Limb (tissue), 2 donors: ENCODE data around the gene SLC26A9.

ENCODE experiments used
- DNase-seq, 2 donors: peaks; one replicate each; pipeline ENCODE4 v3.0.0-alpha.2; 2016; ENCODE audit errors: extremely low spot score in 2 of 2

The SLC26A9 gene

DNA sequence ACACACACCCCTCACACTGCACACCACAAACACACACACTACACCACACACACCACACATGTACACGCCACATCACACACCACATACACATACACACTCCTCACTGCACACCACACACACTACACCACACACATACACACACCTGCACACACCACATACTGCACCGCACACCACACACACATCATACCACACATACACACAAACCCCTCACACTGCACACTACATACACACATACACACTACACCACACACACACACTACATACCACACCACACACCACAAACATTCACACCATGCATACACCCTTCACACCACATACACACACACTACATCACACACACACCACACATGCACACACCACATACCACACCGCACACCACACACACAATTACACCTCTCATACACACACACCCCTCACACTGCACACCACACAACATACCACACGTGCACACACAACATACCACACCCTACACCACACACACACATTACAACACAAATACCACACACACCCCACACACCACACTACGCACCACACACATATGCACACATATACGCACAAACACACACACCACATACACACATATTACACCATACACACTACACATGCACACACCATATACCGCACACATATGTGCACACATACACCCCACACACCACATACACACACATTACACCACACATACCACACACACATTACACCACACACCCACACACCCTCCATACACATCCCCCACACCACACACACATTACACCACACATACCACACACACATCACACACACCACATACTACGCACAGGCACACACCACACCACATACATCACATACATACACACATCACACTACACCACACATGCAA lies 30.3 kb upstream of the SLC26A9 start:
- DNase-seq, result no peak

DNA sequence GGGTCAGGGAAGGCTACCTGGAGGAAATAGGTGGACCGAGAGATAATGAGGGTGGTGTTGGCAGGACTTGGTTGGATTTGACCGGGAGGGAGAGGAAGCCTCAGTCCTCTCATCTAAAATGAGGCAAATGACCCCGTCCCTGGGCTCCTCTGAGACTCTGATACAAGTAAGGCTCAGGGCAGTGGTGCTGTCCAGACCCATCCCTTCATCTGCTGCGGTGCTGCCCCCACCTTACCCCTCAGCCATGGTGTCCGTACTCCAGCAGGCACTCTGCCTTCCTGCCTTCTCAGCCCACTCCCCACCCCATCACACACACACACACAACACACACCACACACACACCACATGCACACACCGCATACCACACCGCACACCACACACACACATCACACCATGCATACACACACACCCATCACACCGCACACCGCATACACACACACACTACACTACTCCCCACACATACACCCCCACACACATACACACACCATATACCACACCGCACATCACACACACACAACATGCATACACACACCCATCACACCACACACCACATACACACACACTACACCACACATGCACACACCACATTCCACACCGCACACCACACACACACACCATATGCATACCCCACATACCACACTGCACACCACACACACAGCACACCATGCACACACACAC lies 29.4 kb upstream of the SLC26A9 start:
- no peak for DNase-seq

DNA sequence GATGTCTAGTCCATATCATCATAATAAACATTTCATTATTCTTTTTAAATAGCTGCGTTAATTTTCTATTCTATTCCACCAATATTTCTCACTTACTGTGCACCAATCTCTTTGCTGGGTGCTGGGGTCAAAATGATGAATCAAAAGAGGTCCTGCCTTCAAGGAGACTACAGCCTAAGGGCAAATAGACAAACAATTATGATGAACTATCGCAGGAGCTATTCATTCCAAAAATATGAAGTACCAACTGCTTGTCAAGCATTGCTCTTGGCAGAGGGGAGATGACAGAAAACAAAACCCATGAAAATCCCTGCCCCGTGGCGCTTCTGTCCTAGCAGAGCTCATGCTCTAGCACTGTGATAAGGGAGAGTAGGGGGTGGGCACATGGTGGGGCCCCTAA lies 28.8 kb upstream of the SLC26A9 start:
- no peak for DNase-seq

DNA sequence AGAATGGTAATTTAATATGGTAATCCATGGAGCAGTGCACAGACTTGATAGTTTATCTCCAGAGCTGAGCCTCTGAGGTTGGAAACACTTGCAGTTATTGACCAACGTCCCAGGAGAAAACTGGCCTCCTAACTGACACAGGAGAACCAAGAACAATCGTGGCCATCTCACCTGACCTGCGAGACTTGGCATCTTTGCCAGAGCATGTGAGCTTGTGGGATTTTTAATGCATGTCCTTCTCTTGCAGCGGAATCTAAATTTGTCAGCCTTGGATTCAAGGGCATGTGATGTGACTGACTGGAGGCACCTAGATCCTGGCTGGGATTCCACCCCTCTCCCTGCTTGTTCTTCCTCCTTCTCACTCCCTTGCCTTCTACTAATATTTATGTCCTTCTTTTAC lies 27.8 kb upstream of the SLC26A9 start:
- no peak for DNase-seq

DNA sequence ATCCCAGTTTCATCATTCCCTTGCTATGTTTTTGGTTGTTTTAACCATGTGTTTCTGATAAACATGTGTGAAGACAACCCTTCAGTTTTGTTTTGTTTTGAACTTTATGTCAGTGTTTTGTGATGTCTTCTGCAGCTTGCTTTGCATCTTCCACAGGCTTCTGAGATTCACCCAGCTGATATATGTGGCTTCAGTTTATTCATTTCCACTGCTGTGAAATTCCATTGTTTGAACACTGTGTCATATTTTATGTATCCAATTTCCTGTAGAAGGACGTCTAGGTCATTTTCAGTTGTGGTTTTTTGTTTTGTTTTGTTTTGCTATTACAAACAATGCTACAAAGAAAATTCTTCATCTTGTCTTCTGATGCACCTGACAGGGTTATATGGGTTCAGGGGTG lies 27.2 kb upstream of the SLC26A9 start:
- no peak for DNase-seq

DNA sequence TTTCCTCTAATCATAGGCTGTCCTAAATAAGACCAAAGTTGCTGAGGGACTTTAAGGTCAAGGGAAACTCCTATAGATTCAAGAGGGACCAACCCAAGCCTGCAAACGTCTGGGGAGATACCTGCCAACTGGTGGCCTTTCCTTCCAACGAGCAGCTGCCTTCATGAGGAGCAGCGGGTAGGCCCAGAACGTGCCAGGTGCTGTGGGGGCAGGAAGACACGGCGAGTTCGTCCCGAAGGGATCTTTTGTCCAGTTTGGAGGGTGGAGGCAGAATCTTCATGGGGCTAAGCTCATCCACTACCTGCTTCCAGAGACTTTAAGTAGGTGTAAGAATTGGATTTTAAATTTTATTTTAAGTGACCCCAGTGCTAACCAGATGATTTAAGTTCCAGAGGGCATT lies 26.0 kb upstream of the SLC26A9 start:
- DNase-seq, result no peak

DNA sequence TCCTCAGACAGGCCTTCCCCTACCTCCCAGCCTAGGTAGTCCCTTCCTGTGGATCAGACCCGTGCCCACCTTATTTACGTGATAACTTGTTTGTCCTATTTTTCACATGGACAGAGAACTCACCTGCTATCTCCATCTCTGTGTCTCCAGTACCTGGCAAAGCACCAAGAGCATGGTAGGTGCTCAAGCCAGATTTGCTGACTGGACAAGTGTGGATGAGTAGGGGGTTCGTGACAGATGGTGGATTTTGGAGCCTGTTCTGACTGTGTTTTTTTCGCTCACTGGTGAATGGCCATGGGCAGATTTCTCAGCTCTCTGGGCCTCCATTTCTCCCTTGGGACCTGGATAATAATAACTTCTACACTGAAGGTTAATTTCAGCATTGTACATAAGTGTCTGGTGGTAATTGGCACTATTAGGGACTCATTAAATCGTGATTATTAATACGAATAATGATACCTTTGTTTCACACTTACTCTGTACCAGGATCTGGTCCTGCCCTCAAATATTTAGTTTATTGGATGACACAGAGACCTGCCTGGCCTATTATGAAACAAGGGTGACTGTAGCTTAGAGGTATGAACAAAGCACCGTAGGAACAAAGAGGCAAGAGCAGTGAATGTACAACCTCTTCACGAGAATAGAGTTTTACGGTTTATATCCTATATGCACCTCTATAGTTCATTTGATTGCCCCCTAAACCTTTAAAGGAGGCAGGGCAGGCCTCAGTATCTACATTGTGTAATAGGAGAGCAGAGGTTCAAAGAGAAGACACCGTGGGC lies 24.5 kb upstream of the SLC26A9 start:
- DNase-seq, result no peak

DNA sequence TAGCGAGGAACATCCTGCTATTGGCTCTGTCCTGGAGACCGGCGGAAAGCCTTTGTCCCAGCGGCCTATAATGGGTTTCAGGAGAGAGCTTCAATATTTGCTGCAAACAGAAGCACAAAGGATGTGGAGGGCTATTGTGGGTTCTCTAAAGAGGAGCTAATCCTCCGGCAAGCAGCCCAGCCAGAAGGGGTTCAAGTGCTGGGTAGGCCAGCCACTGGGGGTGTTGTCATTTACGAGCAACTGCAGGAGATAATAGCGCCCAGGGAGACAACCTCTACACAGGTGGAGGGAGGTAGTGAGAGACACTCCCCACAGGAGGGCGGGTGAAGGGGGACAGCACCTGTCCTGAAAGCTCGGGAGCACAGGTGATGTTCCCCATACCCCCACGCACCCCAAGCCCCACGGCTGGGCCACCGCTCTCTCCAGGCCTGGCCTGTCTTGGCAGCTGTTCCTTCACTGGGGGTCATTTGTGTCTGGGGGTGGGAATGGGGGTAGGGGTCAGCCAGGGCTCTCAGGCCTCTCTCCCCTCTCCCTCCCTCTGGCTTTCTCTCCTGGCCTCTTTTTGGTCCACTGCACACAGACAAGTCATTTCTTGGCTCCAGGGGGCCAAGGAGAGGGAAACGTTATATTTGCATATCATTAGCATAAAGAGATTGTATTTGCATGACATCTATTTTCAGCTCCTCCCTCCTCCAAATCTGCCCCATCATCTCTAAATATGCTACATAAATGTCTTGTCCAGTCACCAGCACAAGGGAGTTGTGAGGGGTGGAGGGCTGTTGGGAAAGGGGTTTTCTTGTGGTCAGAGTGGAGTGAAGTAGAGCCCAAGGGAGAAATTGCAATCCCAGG lies 22.0 kb upstream of the SLC26A9 start:
- DNase-seq, result no peak

DNA sequence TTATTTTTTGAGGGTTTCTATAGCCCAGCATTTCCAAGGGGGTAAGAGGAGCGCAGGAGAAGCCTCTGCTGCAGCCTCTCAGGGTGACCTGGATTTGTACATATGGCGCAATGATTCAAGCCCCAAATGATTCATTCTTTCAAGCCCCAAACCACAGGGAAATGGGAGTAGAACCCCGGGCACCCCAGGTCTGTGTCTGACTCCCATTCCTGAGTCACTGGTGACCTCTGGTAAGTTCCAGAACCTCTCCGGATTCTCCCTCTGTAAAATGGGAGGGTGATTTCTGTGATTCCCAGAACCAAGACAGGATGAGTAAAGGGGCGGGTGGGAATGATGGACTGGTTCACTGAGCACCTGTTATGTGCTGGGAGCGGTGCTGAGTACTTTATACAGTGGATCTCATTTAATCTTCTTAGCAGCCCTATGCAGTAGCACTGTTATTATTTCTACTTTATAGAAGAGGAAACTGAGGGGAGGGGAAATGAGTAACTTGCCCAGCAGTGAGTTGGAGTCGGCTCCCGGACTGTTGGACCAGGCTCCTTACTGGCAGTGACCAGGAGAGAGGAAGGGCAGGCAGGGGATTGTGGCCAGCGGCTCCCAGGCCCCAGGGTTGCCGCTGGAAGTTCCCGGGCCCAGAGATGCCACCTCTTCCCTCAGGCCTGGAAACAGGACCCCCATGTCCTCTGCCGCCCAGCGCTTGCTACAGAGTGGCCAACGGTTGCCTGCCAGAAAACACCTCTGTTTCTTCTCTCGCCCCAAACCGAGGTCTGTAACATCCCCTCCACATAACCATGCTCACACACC lies 20.3 kb upstream of the SLC26A9 start:
- no peak for DNase-seq

DNA sequence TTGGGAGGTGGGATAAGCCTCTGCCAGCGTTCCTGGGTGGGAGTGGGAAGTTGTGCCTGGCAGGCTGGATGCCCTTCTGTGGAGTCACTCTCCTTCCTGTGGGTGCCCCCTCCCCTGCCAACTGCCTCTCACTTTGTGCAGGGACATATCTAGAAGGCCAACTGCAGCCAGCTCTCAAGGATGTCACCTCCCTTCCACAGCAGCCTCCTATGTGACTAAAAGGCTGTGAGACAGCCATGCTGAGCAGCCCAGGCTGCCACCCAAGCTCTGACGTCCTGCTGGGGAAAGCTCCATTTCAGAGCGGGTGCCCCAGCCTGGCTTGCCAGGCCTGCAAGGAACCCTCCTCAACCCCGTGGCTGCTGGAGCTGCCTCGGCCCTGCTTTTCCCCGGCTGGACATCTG lies 19.6 kb upstream of the SLC26A9 start:
- DNase-seq, result no peak

DNA sequence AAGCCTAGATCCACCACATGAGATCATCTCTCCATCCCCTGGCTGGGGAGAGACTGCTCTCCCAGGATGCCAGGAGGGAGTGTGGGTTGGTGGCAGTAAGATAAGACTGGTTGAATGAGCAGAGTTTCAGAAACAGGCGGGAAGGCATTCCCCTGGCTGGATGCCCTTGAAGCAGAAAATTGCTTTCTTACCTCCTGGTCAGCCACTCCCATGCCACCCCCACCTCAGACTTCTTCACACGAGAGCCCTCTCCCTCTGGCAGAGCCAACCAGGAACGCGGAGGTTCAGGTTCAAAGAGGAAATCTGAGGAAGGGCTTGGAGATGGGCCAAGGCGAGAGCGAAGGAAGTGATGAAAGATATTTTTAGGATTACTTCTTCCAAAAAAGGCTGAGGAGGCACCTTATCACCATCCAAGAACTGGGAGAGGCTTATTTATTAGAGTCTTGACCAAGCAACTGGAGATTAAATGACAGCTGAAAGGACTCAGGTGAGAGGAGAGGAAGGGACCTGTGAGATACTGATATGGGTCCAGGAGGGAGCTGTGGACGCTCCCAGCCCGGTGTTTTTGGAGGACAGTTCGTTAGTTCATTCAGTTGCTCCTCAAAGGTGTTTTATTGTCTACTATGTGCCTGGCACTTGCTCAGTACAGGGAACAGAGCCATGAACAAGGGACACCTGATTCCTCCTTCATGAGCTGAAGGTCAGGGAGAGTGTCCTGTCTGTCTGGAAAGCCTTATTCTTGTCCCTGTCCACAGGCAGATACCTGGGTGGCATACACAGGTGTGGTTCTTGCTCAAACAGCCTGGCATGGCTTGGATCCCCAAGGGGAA lies 18.9 kb upstream of the SLC26A9 start:
- DNase-seq, result no peak

DNA sequence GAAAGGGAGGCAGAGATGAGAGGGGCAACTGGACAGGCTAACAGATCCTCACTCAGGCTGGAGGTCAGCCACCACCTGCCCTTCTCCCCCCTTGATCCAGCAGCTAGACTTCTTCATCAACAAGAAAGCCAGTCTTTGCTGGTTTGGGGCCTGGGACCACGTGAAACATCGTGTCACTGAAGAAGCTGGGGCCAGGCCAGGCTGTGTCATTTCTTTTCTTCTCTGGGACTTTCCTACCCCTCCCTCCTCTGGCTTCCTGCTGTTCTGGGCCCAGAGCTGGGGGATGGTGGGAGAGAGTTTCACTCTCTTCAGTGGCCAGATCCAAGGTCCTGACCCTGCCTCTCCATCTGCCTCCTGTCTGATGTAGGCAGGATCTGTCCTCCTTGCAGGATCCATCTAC lies 18.1 kb upstream of the SLC26A9 start:
- no peak for DNase-seq

DNA sequence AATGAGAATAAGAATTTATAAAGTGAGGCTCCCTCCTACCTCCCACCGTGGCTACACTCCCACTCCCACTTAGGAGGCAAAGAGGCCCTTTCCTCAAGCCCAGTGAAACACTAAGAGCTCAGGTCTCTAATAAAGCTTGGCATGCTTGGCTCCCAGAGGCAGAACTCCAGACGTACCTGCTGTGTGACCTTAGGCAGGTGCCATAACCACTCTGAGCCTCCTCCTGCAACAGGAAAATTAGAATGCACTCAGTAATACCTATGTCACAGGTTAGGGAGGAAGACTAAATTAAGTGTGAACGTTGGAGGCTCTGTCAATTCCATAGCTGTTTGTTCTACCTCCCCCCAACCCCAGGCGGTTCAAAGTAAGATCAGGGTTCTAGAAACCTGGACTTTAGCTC lies 16.5 kb upstream of the SLC26A9 start:
- DNase-seq, result no peak

DNA sequence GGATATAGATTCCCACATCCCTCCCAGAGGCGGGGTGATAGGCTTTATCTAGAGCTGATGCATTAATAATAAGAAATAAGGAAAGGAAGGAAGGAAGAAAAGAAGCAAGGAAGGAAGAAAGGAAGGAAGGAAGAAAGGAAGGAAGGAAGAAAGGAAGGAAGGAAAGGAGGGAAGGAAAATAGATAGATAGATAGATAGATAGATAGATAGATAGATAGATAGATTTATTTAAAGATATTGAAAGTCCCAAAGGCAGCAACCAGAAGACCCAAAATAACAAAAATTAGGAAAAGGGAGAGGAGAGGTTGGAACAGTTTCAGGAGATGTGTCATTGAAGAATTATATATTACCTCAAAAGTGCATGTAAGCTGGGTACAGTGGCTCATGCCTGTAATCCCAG lies 12.2 kb upstream of the SLC26A9 start:
- no peak for DNase-seq

DNA sequence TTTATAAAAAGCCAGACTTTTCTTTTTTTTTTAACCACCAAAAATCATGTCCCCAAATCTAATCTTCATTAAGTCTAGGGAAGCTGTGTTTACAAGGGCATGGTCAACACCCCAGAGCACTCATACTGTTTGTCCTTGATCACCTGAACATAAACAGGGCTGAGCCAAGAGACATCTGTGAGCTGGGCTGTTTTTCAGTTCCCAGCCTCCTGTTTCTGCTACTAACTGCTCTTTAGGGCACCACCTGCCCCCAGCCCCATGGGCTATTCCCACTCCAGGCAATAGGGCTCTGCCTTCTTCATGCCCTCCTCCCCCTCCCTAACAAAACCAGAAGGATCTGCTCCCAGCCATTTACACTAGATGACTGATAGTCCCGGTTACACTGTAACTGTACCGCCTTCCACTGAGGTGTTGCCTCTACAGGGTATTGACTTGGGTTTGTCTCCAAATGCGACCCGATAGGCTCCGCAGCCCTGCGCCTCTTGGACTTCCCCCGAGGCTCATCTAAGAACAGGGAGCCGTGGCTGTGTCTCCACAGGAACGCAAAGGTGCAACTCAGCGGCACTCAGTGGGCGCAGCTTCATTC lies 11.7 kb upstream of the SLC26A9 start:
- DNase-seq, result no peak

DNA sequence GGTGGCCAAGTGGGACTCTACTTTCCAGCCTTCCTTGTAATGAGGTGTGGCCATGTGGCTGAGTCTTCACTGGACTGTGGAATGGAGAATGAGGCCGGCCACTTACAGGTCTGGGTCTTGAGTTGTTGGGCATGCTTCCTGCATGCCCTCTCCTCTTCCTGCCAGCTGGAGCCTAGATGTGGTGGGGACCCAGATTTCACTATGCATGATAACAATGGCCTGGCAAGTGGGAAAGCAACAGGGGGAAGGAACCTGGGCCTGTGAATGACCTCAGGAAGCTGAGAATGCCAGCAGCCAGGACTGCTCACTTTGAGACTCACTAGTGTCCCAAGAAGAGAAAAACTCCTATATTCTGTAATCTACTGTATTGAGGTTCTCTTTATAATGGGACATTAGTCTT lies 8.5 kb upstream of the SLC26A9 start:
- no peak for DNase-seq

DNA sequence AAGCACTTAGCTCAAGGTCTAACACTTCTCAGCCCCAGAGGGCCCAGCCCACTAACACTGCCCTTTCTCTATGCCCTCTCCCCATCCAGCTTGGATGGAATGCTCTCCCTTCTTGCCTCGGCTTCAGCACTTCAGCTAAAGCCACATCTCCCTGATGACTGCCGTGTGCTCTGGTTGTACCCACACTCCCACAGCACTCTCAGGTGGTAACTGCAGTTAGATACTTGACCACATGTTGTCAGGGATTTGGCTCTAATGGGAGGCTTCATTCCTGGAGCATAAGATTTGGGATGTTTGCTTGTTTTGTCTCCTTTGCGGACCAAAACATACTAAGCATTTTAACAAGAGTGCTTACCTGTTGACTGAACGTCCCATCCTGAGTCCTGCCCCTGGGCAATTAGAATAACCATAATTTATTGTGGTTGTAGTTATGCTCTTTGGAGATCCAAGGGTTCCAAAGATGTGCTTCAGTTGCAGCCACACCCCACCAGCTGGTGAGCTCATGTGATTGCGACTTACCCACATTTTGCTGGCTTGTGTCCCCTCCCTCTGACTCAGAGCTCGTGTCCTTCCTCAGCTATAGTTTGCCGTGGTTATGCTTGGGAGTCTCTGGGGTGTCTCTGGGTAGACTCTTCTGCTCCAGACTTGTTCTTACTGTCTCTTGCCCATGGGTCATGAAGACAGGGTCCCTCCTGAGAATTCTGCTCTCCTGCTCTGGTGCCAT lies 7.7 kb upstream of the SLC26A9 start:
- DNase-seq, result no peak

DNA sequence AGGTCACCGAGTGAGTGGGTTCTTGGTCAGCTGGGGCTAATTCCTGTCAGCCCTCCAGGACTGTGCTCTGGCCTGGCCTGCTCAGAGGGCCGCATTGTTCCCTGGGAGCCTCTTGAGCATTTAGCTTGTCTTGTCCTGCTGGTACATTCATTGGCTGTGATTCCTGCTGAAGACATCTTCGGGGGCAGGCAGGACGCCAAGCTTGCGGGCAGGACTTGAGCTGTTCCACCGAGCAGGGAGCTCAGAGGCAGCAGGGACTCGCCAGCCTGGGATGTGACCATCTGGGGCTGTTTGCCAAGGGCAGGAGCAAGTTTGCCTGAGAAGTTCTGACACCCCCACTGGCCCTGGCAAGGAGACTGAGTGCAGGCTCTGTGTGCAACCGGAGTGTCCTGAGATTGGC lies 7.0 kb upstream of the SLC26A9 start:
- no peak for DNase-seq

DNA sequence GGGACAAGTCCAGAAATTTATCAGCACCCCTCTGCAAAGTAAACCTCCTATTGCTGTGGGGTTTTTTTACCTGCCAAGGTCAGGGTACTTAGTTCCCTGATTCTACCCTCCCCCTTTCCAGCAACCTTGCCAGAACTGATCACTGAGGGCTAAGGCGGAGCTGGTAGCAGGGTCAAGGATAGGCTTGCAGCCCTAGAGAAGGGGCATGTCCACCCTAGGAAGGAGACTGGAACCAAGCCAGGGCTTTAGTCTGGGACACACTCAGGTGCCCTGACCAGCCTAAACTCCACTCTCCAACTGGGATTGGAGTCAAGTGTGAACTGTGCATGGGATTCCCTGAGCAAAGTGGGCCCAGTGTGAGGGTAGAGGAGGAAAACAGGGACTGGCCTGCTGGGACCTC lies 6.5 kb upstream of the SLC26A9 start:
- no peak for DNase-seq
